HG03442 (cell line): ENCODE results near the gene CSN1S1.

Experiments
- ATAC-seq: cut with Tn5 transposase; IDR thresholded peaks from one replicate; pipeline ENCODE4 v1.9.1; 2021; ENCODE audit warnings: mild to moderate bottlenecking, moderate library complexity; ENCODE audit not compliant: unreplicated experiment

Gene CSN1S1

DNA sequence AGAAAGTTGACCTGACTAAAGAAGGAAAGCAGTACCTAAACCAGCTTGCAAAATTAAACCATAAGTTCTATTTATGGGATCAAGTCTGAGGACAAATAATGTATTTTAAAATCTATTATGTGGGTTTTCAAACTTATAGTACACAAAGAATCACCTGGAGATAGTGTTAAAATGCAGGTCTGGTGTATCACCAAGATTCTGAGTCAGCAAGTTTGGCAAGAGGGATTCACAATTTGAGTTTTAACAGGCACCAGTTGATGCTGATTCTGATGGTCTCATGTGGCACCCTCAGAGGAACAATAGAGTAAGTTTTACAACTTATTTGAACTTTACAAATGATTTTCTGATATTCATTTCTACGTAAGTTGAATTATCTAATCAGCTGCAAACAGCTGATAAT, 55.8 kb downstream of the CSN1S1 start:
- no peak for ATAC-seq

DNA sequence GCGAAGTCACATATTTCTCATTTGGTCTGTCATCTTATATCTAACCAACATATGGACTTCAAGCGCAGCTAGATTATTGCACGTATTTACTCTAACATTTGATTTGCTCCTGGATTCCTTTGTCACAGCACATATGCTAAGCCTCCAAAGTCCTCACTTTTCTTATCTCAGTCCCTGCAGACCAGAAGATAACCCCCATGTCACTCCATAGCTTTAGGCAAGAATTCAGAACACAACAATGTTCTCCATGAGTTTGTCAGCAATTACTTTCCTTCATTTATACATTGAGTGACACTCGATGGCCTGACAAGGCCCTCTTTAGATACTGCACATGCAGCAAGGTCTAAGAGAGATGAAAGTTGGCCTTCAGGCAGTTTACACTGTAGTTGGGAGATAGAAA, 60.1 kb downstream of the CSN1S1 start:
- ATAC-seq, result no peak

DNA sequence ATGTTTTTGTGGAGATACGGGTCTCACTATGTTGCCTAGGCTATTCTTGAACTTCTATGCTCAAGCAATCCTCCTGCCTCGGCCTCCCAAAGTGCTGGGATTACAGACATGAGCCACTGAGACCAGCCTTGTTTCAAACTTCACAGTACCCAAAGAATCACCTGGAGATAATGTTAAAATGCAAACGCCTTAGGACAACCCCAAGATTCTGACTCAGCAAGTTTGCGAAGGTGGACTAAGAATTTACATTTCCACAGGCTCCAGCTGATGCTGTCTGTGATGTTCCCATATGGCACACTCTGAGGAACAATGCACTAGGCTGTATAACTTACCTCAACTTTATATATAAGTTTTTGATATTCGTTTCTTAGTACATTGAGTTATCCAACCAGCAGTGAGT, 63.9 kb downstream of the CSN1S1 start:
- ATAC-seq, result no peak

DNA sequence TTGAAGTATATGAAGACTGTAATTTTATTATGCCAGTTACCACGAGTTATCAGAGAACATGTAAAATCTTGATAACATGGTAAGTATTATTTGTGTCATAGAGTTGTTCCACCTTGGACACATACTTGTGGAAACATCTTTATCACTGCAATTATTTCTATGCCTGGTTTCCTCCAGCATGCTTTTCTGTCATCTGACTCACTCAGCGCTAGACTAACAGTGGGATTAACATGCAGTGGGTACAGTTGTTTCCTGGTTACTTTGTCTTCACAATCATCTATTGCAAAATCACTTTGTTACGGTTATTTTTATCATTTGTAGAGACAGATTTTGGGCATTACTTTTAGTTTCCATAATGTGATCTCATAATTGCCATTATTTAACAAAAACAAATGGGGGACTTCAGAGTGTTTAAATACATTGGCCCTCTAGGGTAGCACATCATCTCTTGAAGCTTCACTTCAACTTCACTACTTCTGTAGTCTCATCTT, 64.7 kb downstream of the CSN1S1 start, which contains the start of gene STATH:
Gene STATH (plus strand): TSS at position 441 of the 491 bp plus-strand sequence. CDS start 2,472 bp downstream, outside the sequence.
- ATAC-seq, result no peak
